GM21360 (cell line): ENCODE results near the gene COX17.
"Not testable (repeated sequence)": the region's sequence is repeated elsewhere in the genome, so short reads cannot be mapped to it uniquely, and the experiment has no call there.

ENCODE experiments used
- ATAC-seq: cut with Tn5 transposase; IDR thresholded peaks from one replicate; pipeline ENCODE4 v1.9.1; 2021; ENCODE audit warnings: mild to moderate bottlenecking, moderate library complexity; ENCODE audit not compliant: unreplicated experiment

The COX17 gene

GRCh38 chr3:119676771-119677640 lies at the start of gene COX17:
Gene COX17, minus strand, starts transcription at chr3:119677406. Its CDS starts 96 bp downstream, at chr3:119677310.
- peak; percentile 88 for ATAC-seq

GRCh38 chr3:119726909-119727308 lies 49.7 kb upstream of the COX17 start:
- no peak for ATAC-seq

- no peak for ATAC-seq
Observed at GRCh38 chr3:119723022-119723421, 45.8 kb upstream of the COX17 start.

GRCh38 chr3:119717520-119717919 lies 40.3 kb upstream of the COX17 start:
- ATAC-seq, result no peak

- no peak for ATAC-seq
Observed at GRCh38 chr3:119716998-119717397, 39.8 kb upstream of the COX17 start.

GRCh38 chr3:119715105-119715504 lies 37.9 kb upstream of the COX17 start:
- no peak for ATAC-seq

- no peak for ATAC-seq
Observed at GRCh38 chr3:119703820-119704531, 26.8 kb upstream of the COX17 start.

- peak; percentile 84 for ATAC-seq
Observed at GRCh38 chr3:119702530-119703527, 25.6 kb upstream of the COX17 start, which contains the start of gene CFAP91. Gene CFAP91, plus strand, starts transcription at chr3:119703022. Its CDS starts 77 bp downstream, at chr3:119703099.

- ATAC-seq, result no peak
Observed at GRCh38 chr3:119700920-119701734, 23.9 kb upstream of the COX17 start.

GRCh38 chr3:119700269-119700919 lies 23.2 kb upstream of the COX17 start:
- ATAC-seq, result no peak

GRCh38 chr3:119697394-119697793 lies 20.2 kb upstream of the COX17 start:
- ATAC-seq, result peak; percentile 60

- ATAC-seq, result no peak
Observed at GRCh38 chr3:119695480-119695879, 18.3 kb upstream of the COX17 start.

- ATAC-seq, result no peak
Observed at GRCh38 chr3:119690043-119690656, 12.9 kb upstream of the COX17 start.

- no peak for ATAC-seq
Observed at GRCh38 chr3:119683421-119683820, 6.2 kb upstream of the COX17 start.

- ATAC-seq, result no peak
Observed at GRCh38 chr3:119681279-119681678, 4.1 kb upstream of the COX17 start.

GRCh38 chr3:119679874-119680273 lies 2.7 kb upstream of the COX17 start:
- ATAC-seq, result no peak

- not testable (repeated sequence) for ATAC-seq
Observed at GRCh38 chr3:119678209-119678608, 1.0 kb upstream of the COX17 start.

GRCh38 chr3:119677641-119677934 lies 382 bp upstream of the COX17 start:
- peak; percentile 2 for ATAC-seq

GRCh38 chr3:119676020-119676419 lies 1.2 kb downstream of the COX17 start:
- no peak for ATAC-seq
